ENCODE data around the gene MACROD2.
"Not testable (repeated sequence)": the region's sequence is repeated elsewhere in the genome, so short reads cannot be mapped to it uniquely, and the experiment has no call there.

Gene MACROD2

GRCh38 chr20:14992961-14993360 lies 997.6 kb downstream of the MACROD2 start:
- no peak for DNase-seq
- Mint-ChIP-seq H3K4me1 (no peaks in the 10 kb centered on the region), H3K27me3 (no peaks in the 10 kb centered on the region), H3K4me3 (no peak overlapping the region), H3K27ac (no peak overlapping the region), H3K36me3 (no peaks in the 10 kb centered on the region), H3K9me3 (peaks cover under 1% of the 10 kb centered on the region)
- CTCF ChIA-PET = no interaction called here

GRCh38 chr20:14996883-14997672 lies 1001.8 kb downstream of the MACROD2 start:
- H3K36me3 Mint-ChIP-seq = no peaks in the 10 kb centered on the region
- H3K27ac Mint-ChIP-seq = no peak overlapping the region
- H3K27me3 Mint-ChIP-seq = no peaks in the 10 kb centered on the region
- H3K4me1 Mint-ChIP-seq = no peaks in the 10 kb centered on the region
- no peak for DNase-seq
- CTCF ChIA-PET = no interaction called here
- H3K4me3 Mint-ChIP-seq = no peak overlapping the region
- H3K9me3 Mint-ChIP-seq = peaks cover 9% of the 10 kb centered on the region

DNA sequence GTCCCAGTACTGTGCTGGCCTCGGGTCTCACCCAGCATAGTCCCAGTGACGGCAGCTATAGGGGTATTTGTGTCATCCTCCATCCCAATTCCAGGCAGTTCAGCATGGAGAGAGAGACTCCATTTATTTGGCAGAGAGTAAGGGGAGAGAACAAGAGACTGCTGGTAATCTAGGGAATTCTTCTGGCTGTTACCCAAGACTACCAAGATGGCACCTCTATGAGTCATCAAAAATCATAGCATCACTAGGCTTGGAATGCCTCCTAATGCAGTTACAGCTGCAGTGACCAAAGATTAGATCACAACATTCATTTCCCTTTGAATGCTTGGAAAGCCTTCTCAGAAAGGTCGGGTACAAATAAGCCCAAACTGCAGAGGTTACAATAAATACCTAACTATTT lies 1002.5 kb downstream of the MACROD2 start:
- no peaks in the 10 kb centered on the region for H3K36me3 Mint-ChIP-seq
- CTCF ChIA-PET = no interaction called here
- H3K27me3 Mint-ChIP-seq = no peaks in the 10 kb centered on the region
- no peak for DNase-seq
- H3K27ac Mint-ChIP-seq = no peak overlapping the region
- H3K4me3 Mint-ChIP-seq = no peak overlapping the region
- H3K4me1 Mint-ChIP-seq = no peaks in the 10 kb centered on the region
- peaks cover 9% of the 10 kb centered on the region for H3K9me3 Mint-ChIP-seq

GRCh38 chr20:15005300-15005986 lies 1010.1 kb downstream of the MACROD2 start:
- Mint-ChIP-seq H3K4me3 (no peak overlapping the region), H3K36me3 (no peaks in the 10 kb centered on the region), H3K27ac (no peak overlapping the region), H3K27me3 (no peaks in the 10 kb centered on the region), H3K4me1 (no peaks in the 10 kb centered on the region), H3K9me3 (peaks cover 7% of the 10 kb centered on the region)
- CTCF ChIA-PET = no interaction called here
- no peak for DNase-seq

DNA sequence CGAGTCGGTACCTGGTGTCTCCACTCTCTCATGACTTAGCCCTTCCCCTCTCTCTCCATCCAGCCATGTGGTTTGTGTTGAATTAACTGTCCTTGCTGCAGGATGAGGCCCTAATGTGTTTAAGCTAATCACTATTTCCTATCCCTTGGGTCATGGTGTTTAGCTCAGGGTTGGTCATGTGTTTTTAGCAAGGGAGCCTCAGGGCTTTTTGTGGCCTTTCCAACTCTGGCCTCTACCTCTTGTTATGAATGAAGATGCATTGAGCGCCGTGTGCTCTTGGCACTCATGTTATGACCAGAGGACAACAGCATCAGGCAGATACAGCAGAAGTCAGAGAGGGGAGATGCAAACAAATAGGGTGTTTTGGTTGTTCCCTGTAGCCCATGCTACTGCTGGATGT lies 1016.3 kb downstream of the MACROD2 start:
- CTCF ChIA-PET = no interaction called here

GRCh38 chr20:15012566-15012965 lies 1017.2 kb downstream of the MACROD2 start:
- no peak overlapping the region for H3K27ac Mint-ChIP-seq
- H3K36me3 Mint-ChIP-seq = no peaks in the 10 kb centered on the region
- H3K27me3 Mint-ChIP-seq = no peaks in the 10 kb centered on the region
- CTCF ChIA-PET = no interaction called here
- no peak for DNase-seq
- no peaks in the 10 kb centered on the region for H3K4me1 Mint-ChIP-seq
- H3K4me3 Mint-ChIP-seq = no peak overlapping the region
- H3K9me3 Mint-ChIP-seq = peaks cover 6% of the 10 kb centered on the region

More for the DNA sequence above, 1016.3 kb downstream of the MACROD2 start:
- DNase-seq = no peak
- no peaks in the 10 kb centered on the region for H3K36me3 Mint-ChIP-seq
- H3K4me1 Mint-ChIP-seq = no peaks in the 10 kb centered on the region
- no peaks in the 10 kb centered on the region for H3K27me3 Mint-ChIP-seq
- peaks cover 6% of the 10 kb centered on the region for H3K9me3 Mint-ChIP-seq
- no peak overlapping the region for H3K4me3 Mint-ChIP-seq
- H3K27ac Mint-ChIP-seq = no peak overlapping the region

GRCh38 chr20:15016875-15017274 lies 1021.6 kb downstream of the MACROD2 start:
- DNase-seq, H3K9me3 Mint-ChIP-seq, H3K4me1 Mint-ChIP-seq, H3K27ac Mint-ChIP-seq, H3K27me3 Mint-ChIP-seq, CTCF ChIA-PET, H3K36me3 Mint-ChIP-seq, H3K4me3 Mint-ChIP-seq: not testable (repeated sequence)

- DNase-seq = no peak
- CTCF ChIA-PET = no interaction called here
- H3K9me3 Mint-ChIP-seq = peaks cover 7% of the 10 kb centered on the region
- no peak overlapping the region for H3K27ac Mint-ChIP-seq
- no peak overlapping the region for H3K4me3 Mint-ChIP-seq
- no peaks in the 10 kb centered on the region for H3K36me3 Mint-ChIP-seq
- no peaks in the 10 kb centered on the region for H3K27me3 Mint-ChIP-seq
- no peaks in the 10 kb centered on the region for H3K4me1 Mint-ChIP-seq
Measured at GRCh38 chr20:15018966-15019365, 1023.6 kb downstream of the MACROD2 start.

DNA sequence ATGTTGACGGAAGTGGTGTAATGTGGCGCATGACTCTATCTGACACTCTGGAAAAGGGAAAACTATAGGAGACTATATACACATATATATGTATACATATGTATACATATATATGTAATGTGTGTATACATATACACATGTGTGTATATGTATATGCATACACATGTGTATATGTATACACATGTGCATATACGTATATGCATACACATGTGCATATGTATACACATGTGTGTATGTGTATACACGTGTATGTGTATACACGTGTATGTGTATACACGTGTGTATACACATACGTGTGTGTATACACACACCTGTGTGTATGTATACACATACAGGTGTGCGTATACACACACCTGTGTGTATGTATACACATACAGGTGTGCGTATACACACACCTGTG lies 1025.5 kb downstream of the MACROD2 start:
- H3K36me3 Mint-ChIP-seq = no peaks in the 10 kb centered on the region

DNA sequence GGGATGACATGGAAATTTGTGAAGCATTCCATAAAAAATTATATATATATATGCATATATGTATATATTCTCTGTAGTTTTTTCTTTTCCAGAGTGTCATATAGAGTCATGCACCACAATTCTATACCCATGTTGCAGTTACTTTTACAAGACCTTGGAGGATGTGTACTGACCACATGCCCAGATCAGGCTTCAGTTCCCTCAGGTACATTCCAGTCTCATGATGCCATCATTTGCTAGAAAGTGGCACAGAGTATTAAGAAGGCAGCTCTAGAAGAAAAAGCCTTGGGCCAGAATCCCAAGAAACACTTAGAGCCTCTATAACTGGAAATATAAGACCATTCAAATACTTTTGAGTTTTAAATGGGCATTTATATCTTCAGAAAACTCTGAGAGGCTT lies 1027.6 kb downstream of the MACROD2 start:
- H3K27me3 Mint-ChIP-seq = no peaks in the 10 kb centered on the region
- H3K4me1 Mint-ChIP-seq = no peaks in the 10 kb centered on the region
- no peaks in the 10 kb centered on the region for H3K36me3 Mint-ChIP-seq

More for the DNA sequence above, 1025.5 kb downstream of the MACROD2 start:
- no peaks in the 10 kb centered on the region for H3K4me1 Mint-ChIP-seq
- no peak for DNase-seq
- H3K9me3 Mint-ChIP-seq = peaks cover 7% of the 10 kb centered on the region
- H3K4me3 Mint-ChIP-seq = no peak overlapping the region
- no peaks in the 10 kb centered on the region for H3K27me3 Mint-ChIP-seq
- CTCF ChIA-PET = no interaction called here
- no peak overlapping the region for H3K27ac Mint-ChIP-seq

DNA sequence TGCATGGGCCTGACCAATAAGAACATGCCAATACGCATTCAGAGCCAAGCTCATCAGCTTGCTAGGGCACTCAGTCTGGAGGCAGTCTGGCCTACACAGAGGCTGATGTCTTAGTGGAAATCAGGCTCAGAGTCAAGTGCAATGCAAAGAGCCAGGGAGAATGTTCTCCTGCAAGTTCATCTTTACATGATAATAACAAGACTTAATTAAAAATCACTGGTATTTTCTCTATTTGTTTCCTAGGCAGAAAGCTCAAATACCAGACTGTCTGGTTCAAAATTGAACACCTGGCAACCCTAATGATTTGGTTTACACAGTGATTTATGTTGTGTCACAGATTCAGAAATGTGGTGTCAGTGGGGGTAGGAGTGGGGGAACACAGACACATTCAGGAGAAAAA lies 1031.4 kb downstream of the MACROD2 start:
- H3K9me3 Mint-ChIP-seq = peaks cover 12% of the 10 kb centered on the region
- H3K36me3 Mint-ChIP-seq = no peaks in the 10 kb centered on the region
- no peaks in the 10 kb centered on the region for H3K4me1 Mint-ChIP-seq
- no peak overlapping the region for H3K27ac Mint-ChIP-seq
- DNase-seq = no peak
- H3K4me3 Mint-ChIP-seq = no peak overlapping the region
- CTCF ChIA-PET = no interaction called here
- H3K27me3 Mint-ChIP-seq = no peaks in the 10 kb centered on the region

More for the DNA sequence above, 1027.6 kb downstream of the MACROD2 start:
- Mint-ChIP-seq H3K9me3 (peaks cover 5% of the 10 kb centered on the region), H3K4me3 (no peak overlapping the region), H3K27ac (no peak overlapping the region)
- no peak for DNase-seq
- CTCF ChIA-PET = no interaction called here

DNA sequence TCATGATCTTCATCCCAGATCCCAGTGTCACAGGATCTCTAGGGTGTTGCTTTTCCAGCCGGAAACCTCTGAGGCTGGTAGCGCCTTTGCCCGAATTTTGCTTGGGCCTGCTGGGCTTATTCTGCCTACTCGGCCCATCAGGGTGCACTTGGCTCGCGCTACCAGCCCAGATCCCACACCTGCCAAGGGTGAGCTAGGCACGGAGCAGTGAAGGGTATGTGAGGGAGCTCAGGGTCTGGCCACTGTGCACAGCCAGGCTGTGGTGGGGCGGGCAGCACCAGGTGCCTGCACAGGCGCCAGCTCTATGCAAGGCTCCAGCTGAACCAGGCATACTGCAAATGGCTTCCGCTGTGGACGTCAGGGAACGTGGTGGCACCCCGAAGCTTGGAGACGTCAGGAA lies 1035.5 kb downstream of the MACROD2 start:
- Mint-ChIP-seq H3K4me1 (no peaks in the 10 kb centered on the region), H3K27me3 (no peaks in the 10 kb centered on the region), H3K9me3 (peaks cover 12% of the 10 kb centered on the region), H3K36me3 (no peaks in the 10 kb centered on the region), H3K27ac (no peak overlapping the region), H3K4me3 (no peak overlapping the region)
- CTCF ChIA-PET = no interaction called here
- no peak for DNase-seq

DNA sequence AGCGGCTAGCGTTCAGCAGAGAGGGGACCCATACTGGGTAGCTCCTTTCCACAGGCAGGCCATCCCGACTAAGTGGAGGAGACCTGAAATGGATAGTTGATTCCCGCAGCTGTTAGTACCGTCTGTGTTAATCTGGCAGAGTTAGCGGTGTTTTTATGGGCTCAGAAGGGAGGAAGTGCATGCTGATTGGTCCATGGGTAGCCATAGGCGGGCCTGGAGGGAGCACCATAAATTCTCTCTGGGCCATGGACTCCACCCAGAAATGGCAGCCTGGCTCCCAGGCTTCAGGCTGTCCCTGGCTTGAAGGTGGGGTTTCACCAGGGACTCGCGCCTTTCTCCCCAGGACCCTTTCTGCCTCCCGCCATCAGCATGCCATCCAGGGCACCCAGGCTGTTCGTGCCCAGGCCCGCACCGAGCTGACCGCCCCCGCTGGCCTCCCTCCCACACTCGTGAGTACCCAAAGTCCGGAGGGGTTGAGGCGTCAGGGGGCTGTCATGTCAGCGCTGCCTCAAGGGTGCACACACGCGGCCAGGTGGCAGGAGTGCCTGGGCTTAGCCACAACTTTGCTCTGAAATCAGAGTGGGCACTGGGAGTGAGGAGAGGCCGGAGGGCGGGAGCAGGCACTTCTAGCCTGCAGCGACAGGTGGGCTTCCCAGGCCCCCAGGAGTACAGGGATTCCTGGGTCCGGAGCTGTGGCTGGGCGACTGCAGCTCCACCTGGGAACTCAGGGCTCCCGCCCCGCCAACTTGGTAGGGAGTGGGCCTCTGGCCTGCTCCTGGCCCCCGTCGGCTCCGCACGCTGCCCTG lies 1036.4 kb downstream of the MACROD2 start:
- CTCF ChIA-PET = no interaction called here
- Mint-ChIP-seq H3K36me3 (no peaks in the 10 kb centered on the region), H3K27ac (no peak overlapping the region), H3K4me3 (no peak overlapping the region), H3K9me3 (peaks cover 12% of the 10 kb centered on the region), H3K4me1 (no peaks in the 10 kb centered on the region), H3K27me3 (no peaks in the 10 kb centered on the region)
- no peak for DNase-seq

GRCh38 chr20:15032352-15032622 lies 1037.0 kb downstream of the MACROD2 start:
- Mint-ChIP-seq H3K4me3 (no peak overlapping the region), H3K36me3 (no peaks in the 10 kb centered on the region), H3K27me3 (no peaks in the 10 kb centered on the region), H3K4me1 (no peaks in the 10 kb centered on the region), H3K9me3 (peaks cover 12% of the 10 kb centered on the region), H3K27ac (no peak overlapping the region)
- DNase-seq = no peak
- CTCF ChIA-PET = no interaction called here

DNA sequence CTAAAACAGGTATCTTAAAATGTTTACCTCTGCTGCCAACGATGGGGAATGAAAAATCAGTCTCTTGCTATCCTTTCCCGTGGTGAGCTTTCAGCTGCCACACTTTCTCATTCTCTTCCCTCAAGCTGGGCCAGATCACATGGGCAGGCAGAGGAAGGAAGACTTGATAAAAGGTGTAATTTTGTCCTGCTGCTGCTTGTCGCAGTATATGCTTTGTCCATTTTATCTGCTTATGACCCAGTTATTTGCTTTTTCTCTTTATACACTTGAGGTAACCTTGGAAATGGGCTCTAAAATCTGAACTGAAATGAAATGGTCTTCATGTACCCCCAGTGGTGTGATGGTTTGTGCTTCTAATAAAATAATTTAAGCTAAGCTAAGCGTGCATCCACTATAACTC lies 1038.0 kb downstream of the MACROD2 start:
- Mint-ChIP-seq H3K4me3 (no peak overlapping the region), H3K4me1 (no peaks in the 10 kb centered on the region), H3K9me3 (peaks cover 12% of the 10 kb centered on the region), H3K27me3 (no peaks in the 10 kb centered on the region), H3K27ac (no peak overlapping the region), H3K36me3 (no peaks in the 10 kb centered on the region)
- CTCF ChIA-PET = no interaction called here
- DNase-seq = no peak

Data from activated naive CD4-positive, alpha-beta T cell treated with anti-CD3 and anti-CD28 coated beads, Interleukin-2, amount 10 ng/mL, durations not matched to agents 7 days and 5 days (primary cell).